Measurements from ENCODE around the gene CHD1L.
"Not testable (repeated sequence)": the region's sequence is repeated elsewhere in the genome, so short reads cannot be mapped to it uniquely, and the experiment has no call there.

DNA sequence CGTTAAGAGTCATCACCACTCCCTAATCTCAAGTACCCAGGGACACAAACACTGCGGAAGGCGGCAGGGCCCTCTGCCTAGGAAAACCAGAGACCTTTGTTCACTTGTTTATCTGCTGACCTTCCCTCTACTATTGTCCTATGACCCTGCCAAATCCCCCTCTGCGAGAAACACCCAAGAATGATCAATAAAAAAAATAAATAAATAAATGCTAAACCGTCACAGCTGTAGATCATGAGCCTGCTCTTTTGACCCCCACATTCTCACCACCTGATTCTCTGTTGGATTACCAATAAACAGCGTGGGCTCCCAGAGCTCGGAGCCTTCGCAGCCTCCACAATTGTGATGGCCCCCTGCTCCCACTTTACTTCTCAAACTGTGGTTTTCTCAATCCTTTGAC, 8.6 kb upstream of the CHD1L start:
- TF ChIP-seq, protein P1, sequence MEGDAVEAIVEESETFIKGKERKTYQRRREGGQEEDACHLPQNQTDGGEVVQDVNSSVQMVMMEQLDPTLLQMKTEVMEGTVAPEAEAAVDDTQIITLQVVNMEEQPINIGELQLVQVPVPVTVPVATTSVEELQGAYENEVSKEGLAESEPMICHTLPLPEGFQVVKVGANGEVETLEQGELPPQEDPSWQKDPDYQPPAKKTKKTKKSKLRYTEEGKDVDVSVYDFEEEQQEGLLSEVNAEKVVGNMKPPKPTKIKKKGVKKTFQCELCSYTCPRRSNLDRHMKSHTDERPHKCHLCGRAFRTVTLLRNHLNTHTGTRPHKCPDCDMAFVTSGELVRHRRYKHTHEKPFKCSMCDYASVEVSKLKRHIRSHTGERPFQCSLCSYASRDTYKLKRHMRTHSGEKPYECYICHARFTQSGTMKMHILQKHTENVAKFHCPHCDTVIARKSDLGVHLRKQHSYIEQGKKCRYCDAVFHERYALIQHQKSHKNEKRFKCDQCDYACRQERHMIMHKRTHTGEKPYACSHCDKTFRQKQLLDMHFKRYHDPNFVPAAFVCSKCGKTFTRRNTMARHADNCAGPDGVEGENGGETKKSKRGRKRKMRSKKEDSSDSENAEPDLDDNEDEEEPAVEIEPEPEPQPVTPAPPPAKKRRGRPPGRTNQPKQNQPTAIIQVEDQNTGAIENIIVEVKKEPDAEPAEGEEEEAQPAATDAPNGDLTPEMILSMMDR (IDR thresholded peaks at IDR 0.05; ENCODE audit: extremely low read depth in 1 of 2, insufficient read depth in 1 of 2, low read depth in 1 of 2, low read length in 2 of 2) = not testable (repeated sequence)
- TF ChIP-seq POLR2A (IDR thresholded peaks at IDR 0.05; ENCODE audit: low read depth, low read length); MYC (IDR thresholded peaks at IDR 0.05; ENCODE audit: low read depth, low read length); POLR2AphosphoS5 (IDR thresholded peaks at IDR 0.05; ENCODE audit: insufficient read depth, low read depth, low read length); EZH2 (IDR thresholded peaks at IDR 0.05; ENCODE audit: borderline replicate concordance, low read depth, low read length, severe bottlenecking); JUN (IDR thresholded peaks at IDR 0.05; ENCODE audit: borderline replicate concordance, insufficient read depth, insufficient read length, low read depth); FOS (IDR thresholded peaks at IDR 0.05; ENCODE audit: borderline replicate concordance, insufficient read depth, low read length): not testable (repeated sequence)
- TF ChIP-seq, protein P2, sequence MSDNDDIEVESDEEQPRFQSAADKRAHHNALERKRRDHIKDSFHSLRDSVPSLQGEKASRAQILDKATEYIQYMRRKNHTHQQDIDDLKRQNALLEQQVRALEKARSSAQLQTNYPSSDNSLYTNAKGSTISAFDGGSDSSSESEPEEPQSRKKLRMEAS (IDR thresholded peaks at IDR 0.05; ENCODE audit: insufficient read depth, insufficient read length) = not testable (repeated sequence)

Measured in endothelial cell of umbilical vein (primary cell).